GM12878 (cell line): ENCODE results near the gene APEX2. TPM values are rescaled to one million over a fixed set of nuclear protein-coding genes. Genes with fewer than 3 reads are reported as not detected.

ENCODE experiments used
- GABPA ChIP-seq: IDR thresholded peaks from 2 replicates; pipeline ENCODE4 v1.6.1; 2014; ENCODE audit warnings: antibody characterized with exemption, low read depth, mild to moderate bottlenecking, inconsistent platforms
- GATAD2B ChIP-seq: fragments of 450-650 bp; conservative IDR thresholded peaks from 2 replicates; pipeline ENCODE4 v1.6.1; 2017; ENCODE audit warnings: low read depth, mild to moderate bottlenecking, moderate library complexity
- IKZF1 ChIP-seq: fragments of 450-650 bp; conservative IDR thresholded peaks from 2 replicates; pipeline ENCODE4 v1.6.1; 2017; ENCODE audit warnings: antibody characterized with exemption, mild to moderate bottlenecking
- MYC ChIP-seq: IDR thresholded peaks from 2 replicates; pipeline ENCODE4 v1.6.1; 2011; ENCODE audit warnings: mild to moderate bottlenecking, low read length, moderate library complexity, inconsistent platforms; ENCODE audit not compliant: insufficient read depth, insufficient replicate concordance, insufficient read length, severe bottlenecking
- POLR2AphosphoS2 ChIP-seq: IDR thresholded peaks from 2 replicates; pipeline ENCODE4 v1.6.1; 2011; ENCODE audit warnings: low read depth, mild to moderate bottlenecking, low read length, improper control_type of control experiment, moderate library complexity
- POU2F2 ChIP-seq: IDR thresholded peaks from 3 replicates; pipeline ENCODE4 v1.6.1; 2011; ENCODE audit warnings: low read depth, mild to moderate bottlenecking, low read length, borderline replicate concordance
- RCOR1 ChIP-seq: conservative IDR thresholded peaks from 2 replicates; pipeline ENCODE4 v1.6.1; 2012; ENCODE audit warnings: low read depth, low read length, improper control_type of control experiment
- SIX5 ChIP-seq: IDR thresholded peaks from 2 replicates; pipeline ENCODE4 v1.6.1; 2011; ENCODE audit warnings: mild to moderate bottlenecking, low read depth, low read length, moderate library complexity; ENCODE audit not compliant: severe bottlenecking
- SMAD1 ChIP-seq: fragments of 450-650 bp; IDR thresholded peaks from 2 replicates; pipeline ENCODE4 v1.6.1; 2018; ENCODE audit warnings: mild to moderate bottlenecking, low read depth; ENCODE audit not compliant: partially characterized antibody
- SUPT20H ChIP-seq: IDR thresholded peaks from 2 replicates; pipeline ENCODE4 v1.6.1; 2011; ENCODE audit warnings: low read depth, mild to moderate bottlenecking, low read length, moderate library complexity, borderline replicate concordance; ENCODE audit not compliant: control insufficient read depth
- ZNF24 ChIP-seq: fragments of 450-650 bp; IDR thresholded peaks from 2 replicates; pipeline ENCODE4 v1.6.1; 2017; ENCODE audit warnings: antibody characterized with exemption, mild to moderate bottlenecking
- polyA plus RNA-seq, 11 experiments: library from polyadenylated mRNA; depleted of rRNA in 4 of 11; unstranded in 6 of 11; stranded (reverse) in 5 of 11; fragments of >200 nt; fragmentation: Nextera tagmentation in 4 of 11; fragmentation: Illumina TruSeq in 1 of 11; extraction: Ambion mirVana in 4 of 11; extraction: Trizol in 1 of 11; gene quantifications; 1 replicate in 1 of 11; 2 replicates in 10 of 11; pipeline versions ENCODE4 v1.2.1 to v1.2.3, GENCODE V29; 2011 to 2016; ENCODE audit warnings: inconsistent platforms in 2 of 11, missing spikeins in 2 of 11, low read depth in 1 of 11
- total RNA-seq, 4 experiments: library from RNA; depleted of rRNA in 3 of 4; stranded (reverse); fragments of >200 nt in 3 of 4; fragmentation: Illumina TruSeq in 1 of 4; extraction: Trizol in 1 of 4; gene quantifications; 2 replicates each; pipeline versions ENCODE4 v1.2.1 to v1.2.3, GENCODE V29; 2013 to 2021
- TF ChIP-seq, protein P1 (sequence below): fragments of 450-650 bp; IDR thresholded peaks from 2 replicates; pipeline ENCODE4 v1.6.1; 2018; ENCODE audit warnings: mild to moderate bottlenecking, low read depth, moderate library complexity; ENCODE audit not compliant: partially characterized antibody
- TF ChIP-seq, protein P2 (sequence below): IDR thresholded peaks from 2 replicates; pipeline ENCODE4 v1.6.1; 2011; ENCODE audit warnings: low read depth, low read length, improper control_type of control experiment, borderline replicate concordance
- TF ChIP-seq, protein P3 (sequence below): fragments of 450-650 bp; IDR thresholded peaks from 2 replicates; pipeline ENCODE4 v1.6.1; 2018; ENCODE audit warnings: borderline replicate concordance, mild to moderate bottlenecking; ENCODE audit not compliant: partially characterized antibody
- TF ChIP-seq, protein P4 (sequence below), 3 experiments: IDR thresholded peaks in 2 of 3; conservative IDR thresholded peaks in 1 of 3; 2 replicates each; pipeline ENCODE4 v1.5.1; 2011; ENCODE audit warnings: low read depth in 3 of 3, low read length in 3 of 3, mild to moderate bottlenecking in 3 of 3, control low read depth in 2 of 3, moderate library complexity in 2 of 3, inconsistent platforms in 1 of 3, mixed read lengths in 1 of 3; ENCODE audit not compliant: control insufficient read depth in 2 of 3, insufficient read depth in 1 of 3; ENCODE audit errors: extremely low read depth in 1 of 3
- TF ChIP-seq, protein P5 (sequence below): IDR thresholded peaks from 2 replicates; pipeline ENCODE4 v1.6.1; 2011; ENCODE audit warnings: borderline replicate concordance, low read depth, mild to moderate bottlenecking, moderate library complexity, mixed read lengths, low read length; ENCODE audit not compliant: insufficient read depth; ENCODE audit errors: extremely low read length
- TF ChIP-seq, protein P6 (sequence below): fragments of 450-650 bp; IDR thresholded peaks from 2 replicates; pipeline ENCODE4 v1.6.1; 2016; ENCODE audit warnings: mild to moderate bottlenecking

Gene APEX2
- total and polyA plus RNA-seq, 10 of the 15 experiments (the other 5 are each of a cell fraction or from before 2014, with no cell fraction given) = 14.9 to 51.7 (median 35.6) TPM

DNA sequence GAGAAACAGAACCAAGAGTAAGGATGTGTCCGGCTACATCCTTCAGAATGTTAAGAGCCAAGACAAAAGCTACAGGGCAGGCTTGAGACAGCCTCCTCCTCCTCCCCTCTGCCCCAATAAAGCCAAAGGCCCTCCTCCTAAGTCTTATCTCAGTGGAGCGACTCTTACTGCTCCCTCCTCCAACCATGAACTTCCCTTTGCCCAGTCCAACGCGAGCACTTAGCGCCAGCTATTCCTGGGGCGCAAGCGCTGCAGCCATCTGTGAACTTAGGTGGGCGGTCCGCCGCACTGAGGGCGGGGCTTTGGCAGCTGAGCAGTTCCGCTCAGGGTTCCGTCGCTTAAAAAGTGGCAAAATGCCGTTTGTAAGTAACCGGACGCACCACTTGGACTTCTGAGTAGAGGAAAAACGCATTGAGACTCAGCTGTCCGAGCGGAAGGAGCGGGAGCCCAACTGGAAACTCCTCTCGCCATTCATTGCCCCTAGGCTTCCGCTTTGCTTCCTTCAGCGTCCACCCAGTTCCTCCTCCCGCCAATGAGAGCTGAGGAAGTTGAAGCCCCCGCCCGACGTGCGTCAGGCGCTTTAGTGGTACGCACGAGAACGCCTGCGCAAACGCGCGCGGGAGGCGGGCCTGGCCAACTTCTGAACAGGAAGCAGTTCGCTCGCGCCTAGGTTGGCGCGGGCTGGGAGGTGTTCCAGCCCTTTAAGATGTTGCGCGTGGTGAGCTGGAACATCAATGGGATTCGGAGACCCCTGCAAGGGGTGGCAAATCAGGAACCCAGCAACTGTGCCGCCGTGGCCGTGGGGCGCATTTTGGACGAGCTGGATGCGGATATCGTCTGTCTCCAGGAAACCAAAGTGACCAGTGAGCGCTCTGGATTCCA lies at the start of gene APEX2 (continued):
- TF ChIP-seq MYC (no peak), POLR2AphosphoS2 (no peak), SUPT20H (no peak), SIX5 (no peak), GATAD2B (no peak), ZNF24 (no peak), IKZF1 (0 out of 2 replicates have a peak, but pooled peaks have one; percentile 41), SMAD1 (no peak), GABPA (peak; percentile 54; the same call in 1 of the 2 replicates), RCOR1 (no peak), POU2F2 (no peak)
- TF ChIP-seq, protein P1, sequence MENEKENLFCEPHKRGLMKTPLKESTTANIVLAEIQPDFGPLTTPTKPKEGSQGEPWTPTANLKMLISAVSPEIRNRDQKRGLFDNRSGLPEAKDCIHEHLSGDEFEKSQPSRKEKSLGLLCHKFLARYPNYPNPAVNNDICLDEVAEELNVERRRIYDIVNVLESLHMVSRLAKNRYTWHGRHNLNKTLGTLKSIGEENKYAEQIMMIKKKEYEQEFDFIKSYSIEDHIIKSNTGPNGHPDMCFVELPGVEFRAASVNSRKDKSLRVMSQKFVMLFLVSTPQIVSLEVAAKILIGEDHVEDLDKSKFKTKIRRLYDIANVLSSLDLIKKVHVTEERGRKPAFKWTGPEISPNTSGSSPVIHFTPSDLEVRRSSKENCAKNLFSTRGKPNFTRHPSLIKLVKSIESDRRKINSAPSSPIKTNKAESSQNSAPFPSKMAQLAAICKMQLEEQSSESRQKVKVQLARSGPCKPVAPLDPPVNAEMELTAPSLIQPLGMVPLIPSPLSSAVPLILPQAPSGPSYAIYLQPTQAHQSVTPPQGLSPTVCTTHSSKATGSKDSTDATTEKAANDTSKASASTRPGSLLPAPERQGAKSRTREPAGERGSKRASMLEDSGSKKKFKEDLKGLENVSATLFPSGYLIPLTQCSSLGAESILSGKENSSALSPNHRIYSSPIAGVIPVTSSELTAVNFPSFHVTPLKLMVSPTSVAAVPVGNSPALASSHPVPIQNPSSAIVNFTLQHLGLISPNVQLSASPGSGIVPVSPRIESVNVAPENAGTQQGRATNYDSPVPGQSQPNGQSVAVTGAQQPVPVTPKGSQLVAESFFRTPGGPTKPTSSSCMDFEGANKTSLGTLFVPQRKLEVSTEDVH = no peak
- TF ChIP-seq, protein P2, sequence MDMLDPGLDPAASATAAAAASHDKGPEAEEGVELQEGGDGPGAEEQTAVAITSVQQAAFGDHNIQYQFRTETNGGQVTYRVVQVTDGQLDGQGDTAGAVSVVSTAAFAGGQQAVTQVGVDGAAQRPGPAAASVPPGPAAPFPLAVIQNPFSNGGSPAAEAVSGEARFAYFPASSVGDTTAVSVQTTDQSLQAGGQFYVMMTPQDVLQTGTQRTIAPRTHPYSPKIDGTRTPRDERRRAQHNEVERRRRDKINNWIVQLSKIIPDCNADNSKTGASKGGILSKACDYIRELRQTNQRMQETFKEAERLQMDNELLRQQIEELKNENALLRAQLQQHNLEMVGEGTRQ = no peak
- TF ChIP-seq, protein P3, sequence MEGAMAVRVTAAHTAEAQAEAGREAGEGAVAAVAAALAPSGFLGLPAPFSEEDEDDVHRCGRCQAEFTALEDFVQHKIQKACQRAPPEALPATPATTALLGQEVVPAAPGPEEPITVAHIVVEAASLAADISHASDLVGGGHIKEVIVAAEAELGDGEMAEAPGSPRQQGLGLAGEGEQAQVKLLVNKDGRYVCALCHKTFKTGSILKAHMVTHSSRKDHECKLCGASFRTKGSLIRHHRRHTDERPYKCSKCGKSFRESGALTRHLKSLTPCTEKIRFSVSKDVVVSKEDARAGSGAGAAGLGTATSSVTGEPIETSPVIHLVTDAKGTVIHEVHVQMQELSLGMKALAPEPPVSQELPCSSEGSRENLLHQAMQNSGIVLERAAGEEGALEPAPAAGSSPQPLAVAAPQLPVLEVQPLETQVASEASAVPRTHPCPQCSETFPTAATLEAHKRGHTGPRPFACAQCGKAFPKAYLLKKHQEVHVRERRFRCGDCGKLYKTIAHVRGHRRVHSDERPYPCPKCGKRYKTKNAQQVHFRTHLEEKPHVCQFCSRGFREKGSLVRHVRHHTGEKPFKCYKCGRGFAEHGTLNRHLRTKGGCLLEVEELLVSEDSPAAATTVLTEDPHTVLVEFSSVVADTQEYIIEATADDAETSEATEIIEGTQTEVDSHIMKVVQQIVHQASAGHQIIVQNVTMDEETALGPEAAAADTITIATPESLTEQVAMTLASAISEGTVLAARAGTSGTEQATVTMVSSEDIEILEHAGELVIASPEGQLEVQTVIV = peak; percentile 34
- TF ChIP-seq, protein P4, sequence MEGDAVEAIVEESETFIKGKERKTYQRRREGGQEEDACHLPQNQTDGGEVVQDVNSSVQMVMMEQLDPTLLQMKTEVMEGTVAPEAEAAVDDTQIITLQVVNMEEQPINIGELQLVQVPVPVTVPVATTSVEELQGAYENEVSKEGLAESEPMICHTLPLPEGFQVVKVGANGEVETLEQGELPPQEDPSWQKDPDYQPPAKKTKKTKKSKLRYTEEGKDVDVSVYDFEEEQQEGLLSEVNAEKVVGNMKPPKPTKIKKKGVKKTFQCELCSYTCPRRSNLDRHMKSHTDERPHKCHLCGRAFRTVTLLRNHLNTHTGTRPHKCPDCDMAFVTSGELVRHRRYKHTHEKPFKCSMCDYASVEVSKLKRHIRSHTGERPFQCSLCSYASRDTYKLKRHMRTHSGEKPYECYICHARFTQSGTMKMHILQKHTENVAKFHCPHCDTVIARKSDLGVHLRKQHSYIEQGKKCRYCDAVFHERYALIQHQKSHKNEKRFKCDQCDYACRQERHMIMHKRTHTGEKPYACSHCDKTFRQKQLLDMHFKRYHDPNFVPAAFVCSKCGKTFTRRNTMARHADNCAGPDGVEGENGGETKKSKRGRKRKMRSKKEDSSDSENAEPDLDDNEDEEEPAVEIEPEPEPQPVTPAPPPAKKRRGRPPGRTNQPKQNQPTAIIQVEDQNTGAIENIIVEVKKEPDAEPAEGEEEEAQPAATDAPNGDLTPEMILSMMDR (IDR thresholded peaks at IDR 0.05 in 2 of 3, conservative IDR thresholded peaks at IDR 0.05 in 1 of 3; ENCODE audit: control insufficient read depth in 2 of 3, extremely low read depth in 1 of 3, insufficient read depth in 1 of 3, low read depth in 3 of 3, low read length in 3 of 3) = no peak
- TF ChIP-seq, protein P5, sequence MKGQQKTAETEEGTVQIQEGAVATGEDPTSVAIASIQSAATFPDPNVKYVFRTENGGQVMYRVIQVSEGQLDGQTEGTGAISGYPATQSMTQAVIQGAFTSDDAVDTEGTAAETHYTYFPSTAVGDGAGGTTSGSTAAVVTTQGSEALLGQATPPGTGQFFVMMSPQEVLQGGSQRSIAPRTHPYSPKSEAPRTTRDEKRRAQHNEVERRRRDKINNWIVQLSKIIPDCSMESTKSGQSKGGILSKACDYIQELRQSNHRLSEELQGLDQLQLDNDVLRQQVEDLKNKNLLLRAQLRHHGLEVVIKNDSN = no peak
- TF ChIP-seq, protein P6, sequence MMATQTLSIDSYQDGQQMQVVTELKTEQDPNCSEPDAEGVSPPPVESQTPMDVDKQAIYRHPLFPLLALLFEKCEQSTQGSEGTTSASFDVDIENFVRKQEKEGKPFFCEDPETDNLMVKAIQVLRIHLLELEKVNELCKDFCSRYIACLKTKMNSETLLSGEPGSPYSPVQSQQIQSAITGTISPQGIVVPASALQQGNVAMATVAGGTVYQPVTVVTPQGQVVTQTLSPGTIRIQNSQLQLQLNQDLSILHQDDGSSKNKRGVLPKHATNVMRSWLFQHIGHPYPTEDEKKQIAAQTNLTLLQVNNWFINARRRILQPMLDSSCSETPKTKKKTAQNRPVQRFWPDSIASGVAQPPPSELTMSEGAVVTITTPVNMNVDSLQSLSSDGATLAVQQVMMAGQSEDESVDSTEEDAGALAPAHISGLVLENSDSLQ = peak; percentile 57
